ENCODE data around the gene PRAMEF18.
"Not testable (repeated sequence)": the region's sequence is repeated elsewhere in the genome, so short reads cannot be mapped to it uniquely, and the experiment has no call there.

Gene PRAMEF18

GRCh38 chr1:13230096-13230495, 4.1 kb upstream of the PRAMEF18 start:
- H3K36me3 ChIP-seq; H3K27ac ChIP-seq; H3K27me3 ChIP-seq; H3K4me3 ChIP-seq (ENCODE audit: low read depth in 1 of 2, low read length in 1 of 2); H3K4me1 ChIP-seq (ENCODE audit: control insufficient read depth in 1 of 2, insufficient read depth in 1 of 2, low read depth in 1 of 2, low read length in 1 of 2); H3K9me3 ChIP-seq: not testable (repeated sequence)

GRCh38 chr1:13228343-13228781, 2.4 kb upstream of the PRAMEF18 start:
- no peak for TF ChIP-seq CTCF (IDR thresholded peaks at IDR 0.05)
- Histone ChIP-seq H3K27me3 (no peaks in the 10 kb centered on the region), H3K27ac (no peak overlapping the region), H3K4me1 (ENCODE audit: control insufficient read depth in 1 of 2, insufficient read depth in 1 of 2, low read depth in 1 of 2, low read length in 1 of 2) (no peaks in the 10 kb centered on the region), H3K9me3 (no peaks in the 10 kb centered on the region), H3K4me3 (ENCODE audit: low read depth in 1 of 2, low read length in 1 of 2) (no peak overlapping the region), H3K36me3 (no peaks in the 10 kb centered on the region)

- not testable (repeated sequence) for H3K4me3 ChIP-seq (ENCODE audit: low read depth in 1 of 2, low read length in 1 of 2); H3K4me1 ChIP-seq (ENCODE audit: control insufficient read depth in 1 of 2, insufficient read depth in 1 of 2, low read depth in 1 of 2, low read length in 1 of 2); H3K36me3 ChIP-seq; H3K9me3 ChIP-seq; H3K27me3 ChIP-seq; H3K27ac ChIP-seq
These were observed 1.5 kb upstream of the PRAMEF18 start for GRCh38 chr1:13227271-13228055.

- no peak overlapping the region for H3K4me3 ChIP-seq (ENCODE audit: low read depth in 1 of 2, low read length in 1 of 2)
- no peak overlapping the region for H3K27ac ChIP-seq
- TF ChIP-seq CTCF (IDR thresholded peaks at IDR 0.05) = no peak
- no peaks in the 10 kb centered on the region for H3K4me1 ChIP-seq (ENCODE audit: control insufficient read depth in 1 of 2, insufficient read depth in 1 of 2, low read depth in 1 of 2, low read length in 1 of 2)
- no peaks in the 10 kb centered on the region for H3K36me3 ChIP-seq
- H3K27me3 ChIP-seq = no peaks in the 10 kb centered on the region
- no peaks in the 10 kb centered on the region for H3K9me3 ChIP-seq
These were observed 1.4 kb downstream of the PRAMEF18 start for GRCh38 chr1:13224480-13225060.

GRCh38 chr1:13222788-13223187, 3.2 kb downstream of the PRAMEF18 start:
- H3K4me1 ChIP-seq (ENCODE audit: control insufficient read depth in 1 of 2, insufficient read depth in 1 of 2, low read depth in 1 of 2, low read length in 1 of 2); H3K36me3 ChIP-seq; H3K27me3 ChIP-seq; H3K4me3 ChIP-seq (ENCODE audit: low read depth in 1 of 2, low read length in 1 of 2); H3K27ac ChIP-seq; H3K9me3 ChIP-seq: not testable (repeated sequence)

GRCh38 chr1:13219203-13219602, 6.8 kb downstream of the PRAMEF18 start:
- H3K4me3 ChIP-seq (ENCODE audit: low read depth in 1 of 2, low read length in 1 of 2); H3K27me3 ChIP-seq; H3K4me1 ChIP-seq (ENCODE audit: control insufficient read depth in 1 of 2, insufficient read depth in 1 of 2, low read depth in 1 of 2, low read length in 1 of 2); H3K27ac ChIP-seq; H3K9me3 ChIP-seq; H3K36me3 ChIP-seq: not testable (repeated sequence)

- H3K27me3 ChIP-seq; H3K9me3 ChIP-seq; H3K36me3 ChIP-seq; H3K4me3 ChIP-seq (ENCODE audit: low read depth in 1 of 2, low read length in 1 of 2); H3K27ac ChIP-seq; H3K4me1 ChIP-seq (ENCODE audit: control insufficient read depth in 1 of 2, insufficient read depth in 1 of 2, low read depth in 1 of 2, low read length in 1 of 2): not testable (repeated sequence)
These were observed 9.3 kb downstream of the PRAMEF18 start for GRCh38 chr1:13216619-13217018.

- not testable (repeated sequence) for H3K27ac ChIP-seq; H3K27me3 ChIP-seq; H3K36me3 ChIP-seq; H3K4me1 ChIP-seq (ENCODE audit: control insufficient read depth in 1 of 2, insufficient read depth in 1 of 2, low read depth in 1 of 2, low read length in 1 of 2); H3K9me3 ChIP-seq; H3K4me3 ChIP-seq (ENCODE audit: low read depth in 1 of 2, low read length in 1 of 2)
These were observed 17.2 kb downstream of the PRAMEF18 start for GRCh38 chr1:13208712-13209111.

- not testable (repeated sequence) for H3K9me3 ChIP-seq; H3K4me3 ChIP-seq (ENCODE audit: low read depth in 1 of 2, low read length in 1 of 2); H3K4me1 ChIP-seq (ENCODE audit: control insufficient read depth in 1 of 2, insufficient read depth in 1 of 2, low read depth in 1 of 2, low read length in 1 of 2); H3K36me3 ChIP-seq; H3K27me3 ChIP-seq; H3K27ac ChIP-seq
These were observed 24.6 kb downstream of the PRAMEF18 start, which contains the start of gene PRAMEF13 for GRCh38 chr1:13201309-13201708. PRAMEF13 (minus strand) TSS chr1:13201409; CDS start chr1:13199589, 1,820 bp downstream.

Data from neutrophil (primary cell).